ENCODE measurements around the gene CFL1.
"Not testable (repeated sequence)": the region's sequence is repeated elsewhere in the genome, so short reads cannot be mapped to it uniquely, and the experiment has no call there.

CFL1 gene

DNA sequence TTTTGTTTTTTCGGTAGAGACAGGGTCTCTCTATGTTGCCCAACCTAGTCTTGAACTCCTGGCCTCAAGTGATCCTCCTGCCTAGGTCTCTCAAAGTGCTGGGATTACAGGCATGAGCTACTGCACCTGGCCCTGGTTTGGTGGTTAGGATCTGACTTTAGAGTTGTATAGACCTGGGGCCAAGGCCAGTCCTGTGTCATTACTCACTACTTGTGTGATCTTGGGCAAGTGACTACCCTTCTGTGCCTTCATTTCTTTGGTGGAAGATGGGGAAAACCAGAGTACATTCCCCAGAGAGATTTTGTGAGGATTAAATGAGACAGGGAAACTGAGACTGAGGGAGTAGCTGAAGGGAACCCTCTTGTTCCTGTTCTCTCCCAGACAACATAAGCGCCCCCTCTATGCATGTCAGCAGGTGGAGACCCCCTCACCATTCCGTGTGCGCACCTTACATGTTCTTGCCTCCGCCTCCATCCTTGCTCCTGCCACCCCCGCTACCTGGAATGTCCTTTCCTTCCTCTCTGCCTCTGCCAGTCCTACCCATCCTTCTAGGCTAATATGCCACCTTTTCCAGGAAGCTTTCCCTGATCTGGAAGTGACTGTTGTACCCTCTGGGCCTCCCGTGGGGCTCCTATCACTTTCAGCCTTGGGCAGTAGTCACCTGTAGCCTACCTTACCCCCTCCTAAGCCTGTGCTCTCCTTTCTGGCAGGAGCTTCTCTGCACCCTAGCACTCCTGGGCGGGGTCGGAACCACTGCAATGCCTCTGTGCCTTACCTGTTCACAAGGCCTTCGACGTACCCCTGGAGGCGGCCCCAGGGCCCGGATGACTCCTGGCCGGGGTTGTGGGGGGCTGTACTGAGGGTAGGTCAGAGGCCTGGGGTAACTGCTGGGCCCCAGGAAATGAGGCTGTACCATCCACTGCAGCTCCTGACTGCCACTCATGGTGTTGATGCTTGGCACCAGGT is 38.3 kb upstream of the CFL1 start:
- Histone ChIP-seq H3K27me3 (ENCODE audit: control insufficient read depth, insufficient read depth, low read length, poor library complexity, severe bottlenecking) (peaks cover 68% of the 10 kb centered on the region), H3K4me1 (ENCODE audit: control insufficient read depth, insufficient read depth, low read length) (peaks cover 12% of the 10 kb centered on the region), H3K9me3 (ENCODE audit: control insufficient read depth, low read length) (no peaks in the 10 kb centered on the region), H3K36me3 (ENCODE audit: control insufficient read depth, insufficient read depth, low read length) (no peaks in the 10 kb centered on the region), H3K4me3 (ENCODE audit: insufficient read depth, low read depth, low read length) (no peak overlapping the region), H3K27ac (ENCODE audit: insufficient read depth, low read depth, low read length, poor library complexity, severe bottlenecking) (no peak overlapping the region)
- 92 to 93% methylated on average over 14 of the region's 14 CpGs for WGBS, 2 experiments

GRCh38 chr11:65895482-65895981 is 37.6 kb upstream of the CFL1 start:
- Histone ChIP-seq H3K4me1 (ENCODE audit: control insufficient read depth, insufficient read depth, low read length) (peaks cover 12% of the 10 kb centered on the region), H3K36me3 (ENCODE audit: control insufficient read depth, insufficient read depth, low read length) (no peaks in the 10 kb centered on the region), H3K4me3 (ENCODE audit: insufficient read depth, low read depth, low read length) (no peak overlapping the region), H3K27ac (ENCODE audit: insufficient read depth, low read depth, low read length, poor library complexity, severe bottlenecking) (no peak overlapping the region), H3K9me3 (ENCODE audit: control insufficient read depth, low read length) (no peaks in the 10 kb centered on the region), H3K27me3 (ENCODE audit: control insufficient read depth, insufficient read depth, low read length, poor library complexity, severe bottlenecking) (peaks cover 64% of the 10 kb centered on the region)
- 88 to 93% methylated on average over 5 of the region's 5 CpGs for WGBS, 2 experiments

GRCh38 chr11:65894034-65894591 is 36.1 kb upstream of the CFL1 start:
- Histone ChIP-seq H3K27me3 (ENCODE audit: control insufficient read depth, insufficient read depth, low read length, poor library complexity, severe bottlenecking) (peaks cover 62% of the 10 kb centered on the region), H3K36me3 (ENCODE audit: control insufficient read depth, insufficient read depth, low read length) (no peaks in the 10 kb centered on the region), H3K4me1 (ENCODE audit: control insufficient read depth, insufficient read depth, low read length) (peaks cover 19% of the 10 kb centered on the region), H3K4me3 (ENCODE audit: insufficient read depth, low read depth, low read length) (no peak overlapping the region), H3K9me3 (ENCODE audit: control insufficient read depth, low read length) (no peaks in the 10 kb centered on the region), H3K27ac (ENCODE audit: insufficient read depth, low read depth, low read length, poor library complexity, severe bottlenecking) (no peak overlapping the region)
- WGBS, 2 experiments = 95% methylated on average over 16 of the region's 16 CpGs

GRCh38 chr11:65892661-65893317 is 34.8 kb upstream of the CFL1 start:
- Histone ChIP-seq H3K4me1 (ENCODE audit: control insufficient read depth, insufficient read depth, low read length) (peaks cover 22% of the 10 kb centered on the region), H3K36me3 (ENCODE audit: control insufficient read depth, insufficient read depth, low read length) (no peaks in the 10 kb centered on the region), H3K27ac (ENCODE audit: insufficient read depth, low read depth, low read length, poor library complexity, severe bottlenecking) (no peak overlapping the region), H3K9me3 (ENCODE audit: control insufficient read depth, low read length) (no peaks in the 10 kb centered on the region), H3K27me3 (ENCODE audit: control insufficient read depth, insufficient read depth, low read length, poor library complexity, severe bottlenecking) (peaks cover 53% of the 10 kb centered on the region), H3K4me3 (ENCODE audit: insufficient read depth, low read depth, low read length) (no peak overlapping the region)
- WGBS, 2 experiments = 89 to 90% methylated on average over 10 of the region's 10 CpGs

DNA sequence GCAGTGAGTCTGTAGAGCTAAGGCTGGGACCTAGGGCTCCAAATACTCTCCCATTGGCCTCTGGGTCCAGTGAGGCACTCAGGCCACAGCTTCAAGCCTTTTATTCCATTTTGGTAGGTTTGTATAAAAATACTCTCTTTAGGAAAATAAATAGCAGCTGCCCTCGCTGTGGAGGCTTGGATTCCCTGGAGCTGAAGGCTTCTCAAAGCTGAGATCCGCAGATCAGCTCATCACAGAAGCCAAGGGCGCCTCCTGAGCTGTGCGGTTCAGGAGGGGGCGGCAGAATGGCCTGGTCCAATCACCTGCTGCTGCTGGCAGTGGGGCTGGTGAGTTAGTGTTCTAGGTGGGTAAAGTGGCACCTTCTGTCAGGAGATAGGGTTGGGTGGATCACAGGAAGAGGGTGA is 34.2 kb upstream of the CFL1 start:
- not testable (repeated sequence) for H3K9me3 ChIP-seq (ENCODE audit: control insufficient read depth, low read length); H3K36me3 ChIP-seq (ENCODE audit: control insufficient read depth, insufficient read depth, low read length); H3K27ac ChIP-seq (ENCODE audit: insufficient read depth, low read depth, low read length, poor library complexity, severe bottlenecking)
- peaks cover 28% of the 10 kb centered on the region for H3K4me1 ChIP-seq (ENCODE audit: control insufficient read depth, insufficient read depth, low read length)
- WGBS, 2 experiments = 83 to 86% methylated on average over 5 of the region's 5 CpGs
- H3K27me3 ChIP-seq (ENCODE audit: control insufficient read depth, insufficient read depth, low read length, poor library complexity, severe bottlenecking) = peaks cover 47% of the 10 kb centered on the region
- peak overlapping the region; percentile 64 for H3K4me3 ChIP-seq (ENCODE audit: insufficient read depth, low read depth, low read length)

- WGBS, 2 experiments = 6% methylated on average over 57 of the region's 57 CpGs
- H3K4me1 ChIP-seq (ENCODE audit: control insufficient read depth, insufficient read depth, low read length) = peaks cover 28% of the 10 kb centered on the region
Measured at GRCh38 chr11:65891219-65892136, 33.5 kb upstream of the CFL1 start.

GRCh38 chr11:65890324-65891218 is 32.6 kb upstream of the CFL1 start, which contains the start of gene CCDC85B:
CCDC85B (plus strand) TSS chr11:65890673; CDS start chr11:65890784, 111 bp downstream.
- Histone ChIP-seq H3K9me3 (ENCODE audit: control insufficient read depth, low read length) (no peaks in the 10 kb centered on the region), H3K4me3 (ENCODE audit: insufficient read depth, low read depth, low read length) (peak within 1 kb of the TSS; percentile 64), H3K27ac (ENCODE audit: insufficient read depth, low read depth, low read length, poor library complexity, severe bottlenecking) (no peak within 1 kb of the TSS), H3K4me1 (ENCODE audit: control insufficient read depth, insufficient read depth, low read length) (peaks cover 28% of the 10 kb centered on the region), H3K27me3 (ENCODE audit: control insufficient read depth, insufficient read depth, low read length, poor library complexity, severe bottlenecking) (peaks cover 37% of the 10 kb centered on the region), H3K36me3 (ENCODE audit: control insufficient read depth, insufficient read depth, low read length) (peaks cover 3% of the 10 kb centered on the region)
- WGBS, 2 experiments = 0 to 1% methylated on average over 94 of the region's 94 CpGs

More at GRCh38 chr11:65891219-65892136, 33.5 kb upstream of the CFL1 start:
- Histone ChIP-seq H3K27me3 (ENCODE audit: control insufficient read depth, insufficient read depth, low read length, poor library complexity, severe bottlenecking) (peaks cover 43% of the 10 kb centered on the region), H3K9me3 (ENCODE audit: control insufficient read depth, low read length) (no peaks in the 10 kb centered on the region), H3K27ac (ENCODE audit: insufficient read depth, low read depth, low read length, poor library complexity, severe bottlenecking) (no peak overlapping the region), H3K4me3 (ENCODE audit: insufficient read depth, low read depth, low read length) (peak overlapping the region; percentile 64), H3K36me3 (ENCODE audit: control insufficient read depth, insufficient read depth, low read length) (peaks cover 3% of the 10 kb centered on the region)

DNA sequence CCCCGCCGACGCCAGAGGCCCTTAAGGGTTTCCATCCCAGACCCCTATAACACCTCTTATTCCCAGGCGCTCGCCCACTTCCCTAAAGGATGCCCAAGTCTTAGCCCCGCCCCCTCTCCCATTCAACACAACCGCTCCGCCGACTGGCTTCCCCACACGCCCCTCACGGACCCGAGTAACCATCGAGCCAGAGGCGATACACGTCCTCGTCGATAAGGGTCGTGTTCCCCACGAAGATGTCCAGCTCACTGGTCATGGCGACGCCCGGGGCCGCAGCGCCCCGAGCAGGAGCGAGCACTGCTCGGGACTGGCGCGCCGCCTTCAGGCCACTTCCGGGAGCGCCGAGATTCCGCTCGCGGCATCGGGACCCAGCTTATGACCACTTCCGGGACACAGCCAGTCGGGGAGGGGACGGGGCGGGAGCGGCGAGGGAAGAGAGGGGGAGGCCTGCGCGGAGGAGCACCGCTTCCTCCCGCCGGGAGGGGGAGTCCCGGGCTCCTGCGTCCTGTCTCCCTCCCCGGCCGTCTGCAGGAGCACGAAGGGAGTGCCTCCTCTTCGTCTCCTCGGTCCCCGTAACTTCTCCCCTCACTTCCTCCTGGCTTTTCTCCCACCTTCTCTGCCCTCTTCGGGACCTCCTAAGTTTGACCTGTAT is 30.3 kb upstream of the CFL1 start, which contains the start of gene FIBP:
FIBP (minus strand) TSS at position 309 of the 652 bp plus-strand sequence; CDS start at position 256, 53 bp downstream.
- peaks cover 12% of the 10 kb centered on the region for H3K36me3 ChIP-seq (ENCODE audit: control insufficient read depth, insufficient read depth, low read length)
- peaks cover 34% of the 10 kb centered on the region for H3K27me3 ChIP-seq (ENCODE audit: control insufficient read depth, insufficient read depth, low read length, poor library complexity, severe bottlenecking)
- H3K4me1 ChIP-seq (ENCODE audit: control insufficient read depth, insufficient read depth, low read length) = peaks cover 32% of the 10 kb centered on the region
- WGBS, 2 experiments = 0% methylated on average over 57 of the region's 57 CpGs
- H3K27ac ChIP-seq (ENCODE audit: insufficient read depth, low read depth, low read length, poor library complexity, severe bottlenecking) = peak within 1 kb of the TSS; percentile 71
- no peaks in the 10 kb centered on the region for H3K9me3 ChIP-seq (ENCODE audit: control insufficient read depth, low read length)
- peak within 1 kb of the TSS; percentile 76 for H3K4me3 ChIP-seq (ENCODE audit: insufficient read depth, low read depth, low read length)
